GM10847 (cell line): ENCODE results near the gene VPS13D.

Experiments used
- POLR2A ChIP-seq: IDR thresholded peaks from 2 replicates; pipeline ENCODE4 v1.6.1; 2011; ENCODE audit not compliant: insufficient read length; ENCODE audit errors: extremely low read depth

Gene VPS13D

GRCh38 chr1:12469990-12470389 is 240.2 kb downstream of the VPS13D start:
- no peak for TF ChIP-seq POLR2A

- TF ChIP-seq POLR2A, result no peak
These were observed 242.4 kb downstream of the VPS13D start for GRCh38 chr1:12472156-12472797.

- no peak for TF ChIP-seq POLR2A
These were observed 243.1 kb downstream of the VPS13D start for GRCh38 chr1:12472798-12473551.

GRCh38 chr1:12473596-12474362 is 243.9 kb downstream of the VPS13D start:
- TF ChIP-seq POLR2A, result no peak

- TF ChIP-seq POLR2A, result no peak
These were observed 245.3 kb downstream of the VPS13D start for GRCh38 chr1:12475101-12475500.

- TF ChIP-seq POLR2A, result no peak
These were observed 245.7 kb downstream of the VPS13D start for GRCh38 chr1:12475530-12475934.

- no peak for TF ChIP-seq POLR2A
These were observed 246.1 kb downstream of the VPS13D start for GRCh38 chr1:12475947-12476346.

- no peak for TF ChIP-seq POLR2A
These were observed 247.5 kb downstream of the VPS13D start for GRCh38 chr1:12477314-12477713.

- no peak for TF ChIP-seq POLR2A
These were observed 248.2 kb downstream of the VPS13D start for GRCh38 chr1:12477936-12478611.

- no peak for TF ChIP-seq POLR2A
These were observed 248.8 kb downstream of the VPS13D start for GRCh38 chr1:12478612-12478985.

- TF ChIP-seq POLR2A, result no peak
These were observed 249.5 kb downstream of the VPS13D start for GRCh38 chr1:12479311-12479710.

GRCh38 chr1:12480041-12480440 is 250.2 kb downstream of the VPS13D start:
- TF ChIP-seq POLR2A, result no peak

GRCh38 chr1:12480748-12481362 is 251.0 kb downstream of the VPS13D start:
- TF ChIP-seq POLR2A, result no peak

- TF ChIP-seq POLR2A, result no peak
These were observed 252.1 kb downstream of the VPS13D start for GRCh38 chr1:12481928-12482327.

GRCh38 chr1:12482988-12483387 is 253.2 kb downstream of the VPS13D start:
- no peak for TF ChIP-seq POLR2A

GRCh38 chr1:12485231-12486058 is 255.6 kb downstream of the VPS13D start:
- TF ChIP-seq POLR2A, result no peak
